ENCODE measurements around the gene RAET1L.
"Not testable (repeated sequence)": the region's sequence is repeated elsewhere in the genome, so short reads cannot be mapped to it uniquely, and the experiment has no call there.

The RAET1L gene, protein sequence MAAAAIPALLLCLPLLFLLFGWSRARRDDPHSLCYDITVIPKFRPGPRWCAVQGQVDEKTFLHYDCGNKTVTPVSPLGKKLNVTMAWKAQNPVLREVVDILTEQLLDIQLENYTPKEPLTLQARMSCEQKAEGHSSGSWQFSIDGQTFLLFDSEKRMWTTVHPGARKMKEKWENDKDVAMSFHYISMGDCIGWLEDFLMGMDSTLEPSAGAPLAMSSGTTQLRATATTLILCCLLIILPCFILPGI

GRCh38 chr6:150025201-150025917 is at the start of gene RAET1L:
Gene RAET1L (minus strand): TSS chr6:150025532. CDS start chr6:150025471, 61 bp downstream.
- peaks cover 77% of the 10 kb centered on the region for H3K27me3 Mint-ChIP-seq
- H3K4me1 Mint-ChIP-seq, result peaks cover 5% of the 10 kb centered on the region
- no peaks in the 10 kb centered on the region for H3K36me3 Mint-ChIP-seq
- no peaks in the 10 kb centered on the region for H3K9me3 Mint-ChIP-seq
- CTCF ChIA-PET, result interaction anchor here (0.7 kb wide), 1 partner anchor 142 kb away, joined by 3 read pairs; no protein-coding TSS in a partner anchor
- H3K27ac Mint-ChIP-seq, result no peak within 1 kb of the TSS
- no peak within 1 kb of the TSS for H3K4me3 Mint-ChIP-seq
- DNase-seq, result no peak

GRCh38 chr6:150075034-150075421 is 49.7 kb upstream of the RAET1L start:
- no peak overlapping the region for H3K4me3 Mint-ChIP-seq
- peaks cover 37% of the 10 kb centered on the region for H3K4me1 Mint-ChIP-seq
- no peak overlapping the region for H3K27ac Mint-ChIP-seq
- DNase-seq, result no peak
- CTCF ChIA-PET, result interaction anchor here (0.7 kb wide), 1 partner anchor 20 kb away, joined by 3 read pairs; no protein-coding TSS in a partner anchor
- no peaks in the 10 kb centered on the region for H3K9me3 Mint-ChIP-seq
- no peaks in the 10 kb centered on the region for H3K36me3 Mint-ChIP-seq
- H3K27me3 Mint-ChIP-seq, result peaks cover 49% of the 10 kb centered on the region

- H3K27ac Mint-ChIP-seq, CTCF ChIA-PET, DNase-seq, H3K36me3 Mint-ChIP-seq, H3K4me3 Mint-ChIP-seq, H3K9me3 Mint-ChIP-seq: not testable (repeated sequence)
- Mint-ChIP-seq H3K27me3 (peaks cover 47% of the 10 kb centered on the region), H3K4me1 (peaks cover 32% of the 10 kb centered on the region)
Observed at GRCh38 chr6:150074396-150075033, 49.2 kb upstream of the RAET1L start.

DNA sequence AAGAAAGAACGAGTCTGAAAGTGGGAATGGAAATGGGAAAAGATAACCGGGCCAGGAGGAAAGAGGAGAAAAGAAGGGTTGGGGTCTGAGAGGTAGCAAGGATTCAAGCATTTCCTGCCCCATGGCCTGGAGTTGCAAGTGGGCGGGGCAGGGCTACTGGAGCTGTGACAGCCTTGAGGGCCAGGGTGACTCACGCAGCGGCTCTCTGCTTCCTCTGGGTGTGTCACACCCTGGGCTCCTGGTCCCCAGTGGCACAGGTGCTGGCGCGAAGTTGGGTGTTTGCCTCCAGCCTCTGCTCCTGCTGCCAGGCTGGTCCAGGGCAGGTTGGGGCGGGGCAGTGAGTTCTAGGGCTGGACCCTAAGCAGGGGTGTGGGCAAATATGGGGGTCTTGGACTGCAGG is 46.9 kb upstream of the RAET1L start:
- Mint-ChIP-seq H3K36me3 (no peaks in the 10 kb centered on the region), H3K4me1 (peaks cover 37% of the 10 kb centered on the region), H3K27ac (no peak overlapping the region), H3K27me3 (peaks cover 48% of the 10 kb centered on the region), H3K9me3 (no peaks in the 10 kb centered on the region), H3K4me3 (no peak overlapping the region)
- peak; percentile 60 for DNase-seq
- CTCF ChIA-PET, result interaction anchor here (4.3 to 4.5 kb wide), 2 partner anchors 8 to 323 kb away, joined by 21 to 40 read pairs; no protein-coding TSS in a partner anchor

GRCh38 chr6:150070236-150070818 is 45.0 kb upstream of the RAET1L start:
- no peaks in the 10 kb centered on the region for H3K36me3 Mint-ChIP-seq
- DNase-seq, result no peak
- H3K4me1 Mint-ChIP-seq, result peaks cover 28% of the 10 kb centered on the region
- CTCF ChIA-PET, result interaction anchor here (0.6 to 4.5 kb wide), 14 partner anchors 8 to 1103 kb away, joined by 3 to 40 read pairs (median 4); no protein-coding TSS in a partner anchor
- peaks cover 50% of the 10 kb centered on the region for H3K27me3 Mint-ChIP-seq
- H3K27ac Mint-ChIP-seq, result no peak overlapping the region
- no peak overlapping the region for H3K4me3 Mint-ChIP-seq
- H3K9me3 Mint-ChIP-seq, result no peaks in the 10 kb centered on the region

DNA sequence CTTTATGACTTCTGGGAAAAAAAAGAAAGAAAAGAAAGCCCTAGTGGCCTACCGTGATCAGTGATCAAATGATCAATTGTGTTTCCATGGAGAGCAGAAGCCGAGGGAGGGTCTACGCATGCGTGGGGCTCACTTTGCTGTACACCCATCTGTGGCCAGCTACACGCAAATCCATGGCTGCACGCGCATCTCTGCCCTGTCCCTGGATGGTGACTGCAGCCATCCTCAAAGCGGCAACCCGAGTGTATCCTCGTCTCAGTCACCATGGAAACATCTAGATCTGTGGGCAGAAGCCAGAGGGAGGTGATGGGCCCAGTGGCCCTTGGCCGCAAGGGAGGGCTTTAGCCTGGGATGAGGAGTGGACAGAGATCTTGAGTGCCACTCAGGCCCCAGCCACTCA is 44.4 kb upstream of the RAET1L start:
- no peaks in the 10 kb centered on the region for H3K9me3 Mint-ChIP-seq
- no peaks in the 10 kb centered on the region for H3K36me3 Mint-ChIP-seq
- no peak for DNase-seq
- CTCF ChIA-PET, result interaction anchor here (4.3 to 4.5 kb wide), 2 partner anchors 10 to 325 kb away, joined by 21 to 40 read pairs; no protein-coding TSS in a partner anchor
- peaks cover 28% of the 10 kb centered on the region for H3K4me1 Mint-ChIP-seq
- H3K27me3 Mint-ChIP-seq, result peaks cover 51% of the 10 kb centered on the region
- no peak overlapping the region for H3K27ac Mint-ChIP-seq
- no peak overlapping the region for H3K4me3 Mint-ChIP-seq

DNA sequence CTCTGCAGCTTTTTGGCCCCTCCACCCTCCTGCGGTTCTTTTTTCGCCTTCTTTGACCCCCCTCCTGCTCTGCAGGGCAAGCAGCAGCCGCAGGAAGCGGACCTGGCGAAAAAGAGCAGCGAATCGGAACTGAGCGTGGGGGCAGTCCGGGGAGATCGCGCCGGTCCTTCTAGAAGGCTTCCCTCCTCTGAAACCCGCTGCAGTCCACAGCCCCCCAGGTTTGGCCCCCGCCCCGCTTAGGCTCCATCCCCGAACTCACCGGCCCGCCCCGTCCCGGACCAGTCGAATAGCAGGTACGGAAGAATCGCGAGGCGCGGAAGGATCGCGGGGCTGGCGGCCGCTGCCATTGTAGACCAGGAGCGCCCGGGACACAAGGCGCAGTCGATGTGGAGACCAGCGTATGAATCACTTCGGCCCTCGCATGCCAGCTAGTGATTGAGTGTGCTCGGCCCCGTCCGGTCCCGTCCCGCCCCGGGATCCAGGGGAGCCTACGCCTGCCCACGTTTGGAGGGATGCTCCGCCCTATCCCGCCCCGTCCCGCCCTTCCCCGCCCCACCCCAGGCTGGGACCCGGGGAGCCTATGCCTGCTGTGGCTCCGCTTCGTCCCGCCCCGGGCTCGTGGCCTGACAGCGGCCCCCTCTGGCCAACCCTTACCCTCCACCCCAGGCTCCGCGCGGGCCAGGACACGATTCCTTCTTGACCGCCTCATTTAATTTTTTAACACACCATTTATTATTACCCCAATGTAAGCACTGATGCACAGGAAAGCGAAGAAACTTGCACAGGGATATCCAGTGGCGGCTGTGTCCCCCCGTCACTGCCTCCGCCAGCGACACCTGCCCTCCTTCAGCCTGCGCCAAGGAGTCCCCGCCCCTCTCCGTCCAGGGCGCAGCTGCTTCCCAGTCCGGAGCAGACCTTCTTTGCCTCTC is 43.7 kb upstream of the RAET1L start, which contains the start of gene ULBP3:
Gene ULBP3 (minus strand): TSS at position 402 of the 929 bp plus-strand sequence. CDS start 55 bp downstream, at position 347.
- no peaks in the 10 kb centered on the region for H3K9me3 Mint-ChIP-seq
- H3K4me3 Mint-ChIP-seq, result peak within 1 kb of the TSS; percentile 74
- peak; percentile 81 for DNase-seq
- H3K36me3 Mint-ChIP-seq, result no peaks in the 10 kb centered on the region
- CTCF ChIA-PET, result interaction anchor here (4.3 to 4.5 kb wide), 2 partner anchors 11 to 326 kb away, joined by 21 to 40 read pairs; no protein-coding TSS in a partner anchor
- no peak within 1 kb of the TSS for H3K27ac Mint-ChIP-seq
- peaks cover 28% of the 10 kb centered on the region for H3K4me1 Mint-ChIP-seq
- peaks cover 51% of the 10 kb centered on the region for H3K27me3 Mint-ChIP-seq

GRCh38 chr6:150068151-150068550 is 42.8 kb upstream of the RAET1L start:
- Mint-ChIP-seq H3K36me3 (no peaks in the 10 kb centered on the region), H3K27ac (no peak overlapping the region), H3K27me3 (peaks cover 52% of the 10 kb centered on the region), H3K9me3 (no peaks in the 10 kb centered on the region), H3K4me1 (peaks cover 28% of the 10 kb centered on the region), H3K4me3 (peak overlapping the region; percentile 74)
- CTCF ChIA-PET, result no interaction called here
- DNase-seq, result no peak

DNA sequence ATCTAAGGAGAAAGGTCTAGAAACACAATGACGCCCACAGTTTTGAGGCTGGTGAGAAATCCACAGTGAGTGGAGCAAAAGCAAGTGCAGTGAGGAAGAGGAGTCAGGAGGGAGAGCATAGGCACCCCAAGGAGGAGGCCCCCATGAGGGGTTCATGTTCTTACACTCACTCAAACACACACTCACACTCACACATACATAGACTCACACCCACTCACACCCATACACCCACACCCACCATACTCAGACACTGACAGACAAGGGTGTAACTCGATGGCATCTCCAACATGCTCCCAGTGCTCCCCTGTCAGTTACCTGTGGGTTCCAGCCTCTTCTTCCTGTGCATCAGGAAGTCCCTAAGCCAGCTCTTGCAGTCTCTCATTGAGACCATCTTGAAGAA is 39.8 kb upstream of the RAET1L start:
- DNase-seq, result no peak
- no peak overlapping the region for H3K27ac Mint-ChIP-seq
- H3K36me3 Mint-ChIP-seq, result peaks cover 2% of the 10 kb centered on the region
- no peak overlapping the region for H3K4me3 Mint-ChIP-seq
- peaks cover 13% of the 10 kb centered on the region for H3K4me1 Mint-ChIP-seq
- CTCF ChIA-PET, result interaction anchor here (1.7 kb wide), 1 partner anchor 12 kb away, joined by 4 read pairs; no protein-coding TSS in a partner anchor
- H3K9me3 Mint-ChIP-seq, result no peaks in the 10 kb centered on the region
- H3K27me3 Mint-ChIP-seq, result peaks cover 40% of the 10 kb centered on the region

DNA sequence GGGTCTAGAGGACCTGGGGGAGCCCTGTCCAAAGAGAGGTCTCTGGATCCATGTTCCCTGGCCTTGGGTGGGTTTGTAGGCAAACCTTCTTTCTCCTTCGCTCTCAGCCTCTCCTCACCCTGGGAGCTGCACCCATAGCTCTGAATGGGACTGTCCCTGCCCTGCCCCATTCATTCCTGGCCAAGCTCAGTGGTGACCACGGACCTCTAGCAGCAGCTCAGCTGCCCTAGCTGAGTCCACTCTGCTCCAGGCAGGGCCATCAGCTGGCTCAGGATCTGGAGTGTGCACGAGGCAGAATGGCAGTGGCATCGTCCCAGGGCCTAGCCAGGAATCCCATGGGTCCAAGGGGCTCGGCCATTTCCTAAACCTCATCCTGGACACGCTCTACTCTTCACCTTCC is 38.3 kb upstream of the RAET1L start:
- CTCF ChIA-PET, result interaction anchor here (1.7 kb wide), 1 partner anchor 11 kb away, joined by 4 read pairs; no protein-coding TSS in a partner anchor
- Mint-ChIP-seq H3K36me3 (peaks cover 2% of the 10 kb centered on the region), H3K27ac (no peak overlapping the region), H3K27me3 (peaks cover 47% of the 10 kb centered on the region), H3K4me1 (peaks cover 15% of the 10 kb centered on the region), H3K4me3 (no peak overlapping the region), H3K9me3 (no peaks in the 10 kb centered on the region)
- DNase-seq, result no peak

DNA sequence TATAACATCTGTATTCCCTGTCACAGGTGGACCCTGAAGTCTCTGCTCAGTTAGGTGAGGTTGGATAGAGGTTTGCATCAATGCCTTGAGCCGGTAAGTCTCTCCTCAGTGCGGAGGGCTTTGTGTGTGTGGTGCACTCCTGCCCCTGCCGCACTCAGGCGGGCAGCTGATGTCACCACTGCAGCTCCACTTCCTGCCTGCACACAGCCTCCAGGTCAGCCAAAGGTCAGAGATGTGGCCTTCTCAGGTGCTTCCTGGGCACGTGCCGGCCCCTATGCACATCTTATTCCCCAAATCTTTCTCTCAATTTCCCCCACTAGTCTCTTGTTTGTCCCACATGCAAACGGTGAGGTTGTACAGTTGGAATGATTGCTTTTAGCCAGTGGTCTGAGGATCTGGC is 34.6 kb upstream of the RAET1L start:
- H3K27me3 Mint-ChIP-seq, result peaks cover 47% of the 10 kb centered on the region
- peak; percentile 34 for DNase-seq
- H3K4me1 Mint-ChIP-seq, CTCF ChIA-PET, H3K4me3 Mint-ChIP-seq, H3K36me3 Mint-ChIP-seq, H3K27ac Mint-ChIP-seq, H3K9me3 Mint-ChIP-seq: not testable (repeated sequence)

- DNase-seq, result no peak
- no peak overlapping the region for H3K27ac Mint-ChIP-seq
- CTCF ChIA-PET, result no interaction called here
- H3K4me1 Mint-ChIP-seq, result peaks cover 9% of the 10 kb centered on the region
- H3K4me3 Mint-ChIP-seq, result no peak overlapping the region
- peaks cover 2% of the 10 kb centered on the region for H3K36me3 Mint-ChIP-seq
- H3K9me3 Mint-ChIP-seq, result no peaks in the 10 kb centered on the region
- H3K27me3 Mint-ChIP-seq, result peaks cover 47% of the 10 kb centered on the region
Observed at GRCh38 chr6:150058986-150059385, 33.7 kb upstream of the RAET1L start.

DNA sequence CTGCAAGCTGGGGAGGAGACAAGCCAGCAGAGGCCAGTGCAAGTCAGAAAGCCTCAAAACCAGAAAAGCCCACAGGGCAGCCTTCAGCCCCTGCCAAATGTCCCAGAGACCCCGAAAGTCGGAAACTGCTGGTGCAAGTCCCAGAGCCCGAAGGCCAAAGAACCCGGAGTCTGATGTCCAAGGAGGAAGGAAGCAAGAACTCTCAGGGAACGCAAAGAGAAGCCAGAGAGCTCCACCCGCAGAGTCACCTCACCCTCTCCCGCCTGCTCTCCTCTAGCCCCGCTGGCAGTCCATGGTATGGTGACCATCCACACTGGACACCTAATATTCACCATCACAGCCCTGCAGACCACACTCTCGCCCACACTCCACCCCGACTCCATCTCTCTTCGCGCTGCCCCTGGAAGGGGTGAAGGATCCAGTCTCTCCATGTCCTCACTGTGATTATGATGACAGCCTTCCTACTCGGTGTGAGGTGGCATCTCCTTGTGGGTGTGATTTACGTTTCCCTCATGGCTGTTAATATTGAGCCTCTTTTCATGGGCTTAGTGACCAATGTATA is 33.0 kb upstream of the RAET1L start:
- peaks cover 50% of the 10 kb centered on the region for H3K27me3 Mint-ChIP-seq
- peaks cover 9% of the 10 kb centered on the region for H3K4me1 Mint-ChIP-seq
- CTCF ChIA-PET, result no interaction called here
- peaks cover 2% of the 10 kb centered on the region for H3K36me3 Mint-ChIP-seq
- DNase-seq, result no peak
- H3K27ac Mint-ChIP-seq, result no peak overlapping the region
- H3K9me3 Mint-ChIP-seq, result no peaks in the 10 kb centered on the region
- no peak overlapping the region for H3K4me3 Mint-ChIP-seq
